C4-2B (cell line): ENCODE data around the gene CDCP2.

Experiments used
- H3K27ac ChIP-seq: fragments of 450-650 bp; 2 replicates; pipeline ENCODE4 v1.5.1; 2017
- ZFX ChIP-seq: fragments of 450-650 bp; IDR thresholded peaks from 2 replicates; pipeline ENCODE4 v1.6.1; 2017
- TF ChIP-seq, protein P1 (sequence below): fragments of 450-650 bp; conservative IDR thresholded peaks from 2 replicates; pipeline ENCODE4 v1.5.1; 2017; ENCODE audit warnings: mild to moderate bottlenecking

Gene CDCP2

DNA sequence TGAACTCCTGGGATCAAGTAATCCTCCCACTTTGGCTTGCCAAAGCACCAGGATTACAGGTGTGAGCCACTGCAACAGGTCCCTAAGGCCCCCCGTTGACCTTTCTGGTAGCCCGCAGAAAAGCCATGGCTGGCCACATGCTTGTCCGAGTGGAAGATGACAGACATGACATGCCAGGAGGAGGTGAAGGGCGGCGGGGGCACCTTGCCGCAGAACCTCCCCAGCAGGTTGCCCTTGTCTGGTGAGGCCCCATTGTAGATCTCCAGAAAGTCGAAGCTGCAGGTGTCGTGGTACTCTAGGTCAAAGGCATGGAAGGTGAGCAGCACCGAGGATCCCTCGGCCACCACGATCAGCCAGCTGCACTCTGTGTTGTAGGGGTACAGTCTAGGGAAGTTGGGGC, 8.4 kb downstream of the CDCP2 start:
- H3K27ac ChIP-seq: no peak overlapping the region
- no peak for TF ChIP-seq ZFX
- TF ChIP-seq, protein P1, sequence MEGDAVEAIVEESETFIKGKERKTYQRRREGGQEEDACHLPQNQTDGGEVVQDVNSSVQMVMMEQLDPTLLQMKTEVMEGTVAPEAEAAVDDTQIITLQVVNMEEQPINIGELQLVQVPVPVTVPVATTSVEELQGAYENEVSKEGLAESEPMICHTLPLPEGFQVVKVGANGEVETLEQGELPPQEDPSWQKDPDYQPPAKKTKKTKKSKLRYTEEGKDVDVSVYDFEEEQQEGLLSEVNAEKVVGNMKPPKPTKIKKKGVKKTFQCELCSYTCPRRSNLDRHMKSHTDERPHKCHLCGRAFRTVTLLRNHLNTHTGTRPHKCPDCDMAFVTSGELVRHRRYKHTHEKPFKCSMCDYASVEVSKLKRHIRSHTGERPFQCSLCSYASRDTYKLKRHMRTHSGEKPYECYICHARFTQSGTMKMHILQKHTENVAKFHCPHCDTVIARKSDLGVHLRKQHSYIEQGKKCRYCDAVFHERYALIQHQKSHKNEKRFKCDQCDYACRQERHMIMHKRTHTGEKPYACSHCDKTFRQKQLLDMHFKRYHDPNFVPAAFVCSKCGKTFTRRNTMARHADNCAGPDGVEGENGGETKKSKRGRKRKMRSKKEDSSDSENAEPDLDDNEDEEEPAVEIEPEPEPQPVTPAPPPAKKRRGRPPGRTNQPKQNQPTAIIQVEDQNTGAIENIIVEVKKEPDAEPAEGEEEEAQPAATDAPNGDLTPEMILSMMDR: no peak

DNA sequence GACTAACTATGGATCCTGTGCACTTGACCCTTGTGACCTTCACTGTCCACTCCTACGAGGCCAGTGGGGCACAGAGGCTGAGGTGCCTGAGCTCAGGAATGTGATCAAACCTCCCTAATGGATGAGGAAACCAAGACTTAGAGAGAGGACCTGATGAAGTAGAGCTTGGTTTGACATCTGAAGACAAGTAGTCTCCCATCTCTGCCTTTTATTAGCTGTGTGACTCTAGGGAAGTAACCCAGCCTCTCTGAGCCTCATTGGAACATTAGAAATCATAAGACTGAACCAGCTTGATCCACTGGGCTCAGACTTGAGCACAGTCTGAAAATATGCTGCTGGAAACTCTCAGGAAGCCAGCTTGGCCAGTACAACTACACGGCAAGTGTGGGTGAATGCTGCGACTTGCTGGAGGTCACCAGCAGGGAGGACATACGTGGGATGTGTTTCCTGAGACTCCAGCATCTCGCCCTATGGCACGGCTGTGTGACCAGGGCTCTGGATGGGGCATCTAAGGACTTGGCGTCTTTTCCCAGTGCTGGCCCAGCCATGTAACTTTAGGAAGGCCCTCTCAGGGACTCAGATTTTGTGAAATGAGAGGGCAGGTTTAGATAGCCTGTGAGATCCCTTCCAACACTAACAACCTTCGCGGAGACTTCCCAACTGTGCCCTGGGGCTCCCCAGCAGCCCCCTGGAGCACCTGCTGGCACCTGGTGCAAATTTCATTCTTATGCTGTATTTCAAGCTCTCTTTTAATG, 10.5 kb downstream of the CDCP2 start:
- no peak for TF ChIP-seq ZFX
- TF ChIP-seq, protein P1: no peak
- no peak overlapping the region for H3K27ac ChIP-seq

DNA sequence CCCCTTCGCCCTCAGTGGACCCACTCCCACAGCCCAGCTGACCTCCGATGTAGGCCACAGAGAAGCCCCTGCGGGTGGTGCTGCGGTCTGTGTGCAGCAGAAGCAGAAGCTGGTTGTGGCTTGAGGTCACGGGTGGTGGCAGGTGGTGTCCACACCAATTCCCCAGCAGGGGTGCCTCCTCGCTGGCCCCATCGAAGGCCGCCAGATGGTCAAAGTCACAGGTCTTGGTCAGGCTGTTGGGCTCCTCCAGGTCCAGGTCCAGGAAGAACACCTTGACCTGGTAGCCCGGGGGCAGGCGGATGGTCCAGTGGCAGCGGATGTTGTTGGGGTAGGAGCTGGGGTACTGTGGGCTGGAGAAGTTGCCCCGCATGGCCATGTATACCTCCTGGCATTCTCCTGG, 13.1 kb downstream of the CDCP2 start:
- TF ChIP-seq, protein P1: no peak
- TF ChIP-seq ZFX: no peak
- H3K27ac ChIP-seq: no peak overlapping the region

DNA sequence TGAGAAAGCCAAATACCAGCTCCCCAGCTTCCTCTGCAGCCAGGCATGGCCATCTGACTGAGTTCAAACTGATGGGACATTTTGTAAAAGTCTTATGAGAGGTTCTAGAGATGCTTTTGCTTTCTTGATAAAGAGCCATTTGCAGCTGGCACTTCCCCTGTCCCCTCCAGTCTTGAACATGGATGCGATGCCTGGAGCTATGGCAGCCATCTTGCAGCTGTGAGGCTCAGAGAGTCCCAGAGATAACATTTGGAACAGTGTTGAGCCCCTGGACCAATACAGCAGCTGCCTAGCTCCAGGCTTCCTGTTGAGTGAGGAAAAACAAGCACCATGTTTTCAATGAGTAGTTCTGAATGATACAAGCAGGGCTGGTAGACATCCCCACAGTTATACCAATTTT, 13.8 kb downstream of the CDCP2 start:
- H3K27ac ChIP-seq: no peak overlapping the region
- TF ChIP-seq ZFX: no peak
- TF ChIP-seq, protein P1: no peak

DNA sequence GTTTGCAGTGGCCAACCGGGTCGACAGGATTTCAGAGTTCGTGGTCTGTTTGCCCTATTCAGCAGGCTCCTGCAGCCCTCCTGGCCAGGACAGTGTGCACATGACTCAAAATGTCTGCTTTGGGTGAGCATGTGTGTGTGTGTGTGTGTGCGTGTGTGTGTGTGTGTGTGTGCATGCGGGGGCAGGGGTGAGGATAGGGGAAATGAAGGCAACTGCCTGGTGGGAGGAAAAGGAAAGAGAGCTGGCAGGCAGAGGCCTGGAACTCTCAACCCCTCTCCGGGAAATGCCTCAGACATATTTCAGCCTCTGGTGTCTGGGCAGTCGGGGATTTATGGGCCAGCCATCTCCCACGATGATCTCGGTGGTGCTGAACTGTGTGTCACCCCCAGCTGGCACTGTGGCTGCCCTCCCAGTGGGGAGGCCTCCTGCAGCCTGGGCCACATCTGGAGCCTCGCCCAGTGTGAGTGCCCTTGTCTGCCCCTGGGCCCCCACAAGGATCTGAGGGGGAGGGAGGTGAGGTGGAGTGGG, 15.2 kb downstream of the CDCP2 start:
- H3K27ac ChIP-seq: no peak overlapping the region
- TF ChIP-seq, protein P1: no peak
- no peak for TF ChIP-seq ZFX

DNA sequence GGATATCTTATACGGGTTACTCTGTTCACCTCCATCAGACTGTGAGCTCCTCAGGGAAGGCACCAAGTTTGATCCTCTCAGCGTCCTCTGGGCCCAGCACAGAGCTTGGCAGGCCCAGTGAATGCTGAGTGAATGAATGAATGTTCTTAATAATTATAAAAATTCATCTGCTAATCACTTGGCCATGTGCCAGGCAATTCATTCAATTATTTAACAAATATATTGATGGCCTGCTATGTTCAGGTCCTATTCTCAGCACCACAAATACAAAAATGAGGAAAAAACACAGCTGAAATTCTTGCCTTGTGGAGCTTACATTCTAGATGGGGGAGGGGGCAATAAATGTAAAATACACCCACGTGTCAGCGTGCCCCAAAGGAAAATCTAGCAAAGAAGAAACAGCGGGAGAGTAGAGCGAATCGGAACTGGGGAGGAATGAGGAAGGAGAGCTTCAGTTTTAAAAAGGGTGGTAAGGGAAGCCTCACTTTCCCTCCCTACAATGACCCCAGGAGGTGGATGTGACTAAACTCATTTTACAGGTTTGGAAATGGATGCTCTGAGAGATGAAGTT, 15.8 kb downstream of the CDCP2 start:
- TF ChIP-seq, protein P1: no peak
- no peak for TF ChIP-seq ZFX
- H3K27ac ChIP-seq: no peak overlapping the region

DNA sequence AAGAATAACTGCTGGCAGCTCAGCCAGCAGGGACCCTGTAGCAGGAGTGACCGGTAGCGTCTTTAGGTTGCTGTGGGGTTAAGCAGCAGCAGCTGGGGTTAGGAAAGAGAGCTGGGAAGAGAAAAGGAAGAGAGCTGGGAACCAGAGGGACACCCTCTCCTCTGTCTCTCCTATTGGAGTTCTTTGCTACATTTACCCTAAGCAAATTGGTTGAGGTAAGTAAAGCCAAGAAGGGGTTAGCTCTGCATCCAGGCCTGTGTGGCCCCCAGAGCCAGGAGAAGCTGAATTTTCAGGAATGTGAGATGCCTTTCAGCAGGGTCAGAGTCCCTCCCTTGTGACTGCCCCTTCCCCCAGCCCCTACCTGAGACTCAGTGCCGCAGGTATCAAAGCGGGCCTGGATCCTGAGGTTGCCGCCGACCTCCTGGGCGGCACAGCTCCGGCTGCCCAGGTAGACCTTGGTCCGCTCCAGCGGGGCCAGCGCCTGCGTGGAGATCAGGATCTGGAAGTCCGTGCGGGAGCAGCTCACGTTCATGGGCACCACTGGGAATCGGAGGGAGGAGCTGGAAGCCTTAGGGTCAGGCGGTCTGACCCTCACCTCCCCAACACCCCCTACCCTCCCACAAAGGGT, 16.4 kb downstream of the CDCP2 start:
- no peak overlapping the region for H3K27ac ChIP-seq
- TF ChIP-seq ZFX: no peak
- TF ChIP-seq, protein P1: no peak
